IPS-NIHi7 (cell line): ENCODE data around the gene NEIL1.
"Not testable (repeated sequence)": the region's sequence is repeated elsewhere in the genome, so short reads cannot be mapped to it uniquely, and the experiment has no call there.

ENCODE experiments used
- DNase-seq: peaks from one replicate; pipeline ENCODE4 v3.0.0; 2012; ENCODE audit warnings: mixed read lengths; ENCODE audit errors: extremely low spot score

The NEIL1 gene

DNA sequence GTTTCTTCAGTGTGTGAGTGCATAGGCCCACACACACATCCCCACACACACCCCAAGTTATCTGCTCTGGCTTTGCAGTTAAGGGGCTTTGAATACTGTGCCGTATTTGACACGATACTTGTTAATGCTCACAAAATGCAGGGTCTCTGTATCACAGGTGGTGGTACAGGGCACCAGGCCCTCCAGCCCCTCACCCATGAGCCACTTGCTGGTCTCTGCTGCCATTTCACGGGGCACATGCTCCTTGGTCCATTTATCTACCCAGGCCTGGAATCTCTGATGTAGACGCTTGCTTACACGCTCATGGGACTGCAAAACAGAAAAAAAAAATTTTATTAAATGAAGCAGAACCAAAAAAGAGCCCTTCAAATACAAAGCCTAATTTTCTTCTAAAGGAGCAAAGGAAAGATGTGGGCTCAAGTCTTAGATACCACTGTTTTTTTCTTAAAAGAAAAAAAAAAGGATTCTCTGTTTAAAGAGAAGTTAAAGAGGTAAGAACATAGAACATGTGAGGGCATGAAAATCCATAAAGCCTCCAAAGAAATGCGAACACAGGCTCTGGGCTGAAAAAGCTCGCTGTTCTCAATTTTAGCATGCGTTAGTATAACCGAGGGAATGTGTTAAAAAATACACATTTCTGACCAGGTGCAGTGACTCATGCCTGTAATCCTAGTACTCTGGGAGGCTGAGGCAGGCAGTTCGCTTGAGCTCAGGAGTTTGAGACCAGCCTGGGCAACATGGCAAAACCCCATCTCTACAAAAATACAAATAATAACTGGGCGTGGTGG, 25.3 kb downstream of the NEIL1 start:
- no peak for DNase-seq

DNA sequence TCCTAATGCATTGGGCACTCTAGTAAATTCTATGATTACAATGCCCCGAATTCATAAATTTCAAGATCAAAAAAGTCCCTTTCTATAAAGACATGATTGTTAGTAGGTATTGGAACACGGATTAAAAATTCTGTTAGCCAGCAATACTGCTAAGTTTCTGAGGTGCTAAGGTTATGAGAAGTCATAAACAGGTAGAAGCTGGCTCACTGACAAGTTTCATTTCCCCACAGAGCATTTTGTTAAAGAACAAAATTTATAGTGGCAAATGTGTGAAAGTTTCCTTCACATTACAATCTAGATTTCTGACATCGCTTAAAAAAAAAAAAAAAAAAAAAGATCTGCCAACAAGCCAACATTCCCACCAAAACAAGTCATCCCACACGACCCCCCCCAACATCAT, 33.9 kb downstream of the NEIL1 start:
- no peak for DNase-seq

GRCh38 chr15:75383986-75384385, 37.1 kb downstream of the NEIL1 start:
- not testable (repeated sequence) for DNase-seq

GRCh38 chr15:75389791-75390382, 43.0 kb downstream of the NEIL1 start:
- DNase-seq: no peak

- no peak for DNase-seq
These were observed 50.7 kb downstream of the NEIL1 start for GRCh38 chr15:75397494-75397893.

DNA sequence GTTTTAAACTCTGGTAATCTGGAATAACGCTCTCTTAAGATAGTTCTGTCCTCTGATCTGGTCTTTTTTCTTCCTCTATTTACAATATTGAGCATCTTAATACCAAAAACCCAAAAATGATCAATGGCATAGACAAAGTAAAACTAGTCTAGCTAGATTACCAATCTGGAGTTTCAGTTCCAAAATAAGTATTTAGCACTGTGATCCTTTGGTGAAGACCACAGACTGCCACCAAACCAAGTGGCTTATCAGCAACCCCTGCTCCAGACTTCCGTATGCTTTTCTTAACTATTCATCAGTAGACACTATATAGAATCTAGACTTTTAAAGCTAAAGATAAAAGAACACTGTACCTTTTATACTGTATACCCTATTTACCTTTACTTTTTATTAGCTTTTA, 57.1 kb downstream of the NEIL1 start:
- no peak for DNase-seq
